Measurements from ENCODE around the gene IRGQ.
A peak's percentile ranks its signal among the peaks of the same experiment; 100 is the strongest.
"Not testable (repeated sequence)": the region's sequence is repeated elsewhere in the genome, so short reads cannot be mapped to it uniquely, and the experiment has no call there.

Gene IRGQ

DNA sequence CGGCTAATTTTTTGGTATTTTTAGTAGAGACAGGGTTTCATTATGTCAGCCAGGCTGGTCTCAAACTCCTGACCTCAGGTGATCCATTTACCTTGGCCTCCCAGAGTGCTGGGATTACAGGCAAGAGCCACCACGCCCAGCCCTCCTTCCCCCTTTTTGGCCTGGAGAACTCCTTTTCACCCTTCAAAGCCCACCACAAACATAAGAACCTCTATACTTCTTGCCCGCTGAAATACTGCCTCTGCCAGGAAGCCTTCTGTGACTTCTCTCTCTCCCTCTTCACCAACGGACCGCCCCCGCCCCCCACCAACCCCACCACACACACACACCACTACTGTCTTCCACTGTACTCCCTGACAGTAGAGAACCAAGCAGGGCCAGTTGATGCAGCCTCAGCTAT is 21.0 kb upstream of the IRGQ start:
- DNase-seq: no peak
- Mint-ChIP-seq H3K4me1 (ENCODE audit: low read depth) (peaks cover 30% of the 10 kb centered on the region), H3K9me3 (no peaks in the 10 kb centered on the region), H3K36me3 (ENCODE audit: low read depth) (peaks cover 38% of the 10 kb centered on the region), H3K27me3 (no peaks in the 10 kb centered on the region), H3K4me3 (no peak overlapping the region), H3K27ac (no peak overlapping the region)

DNA sequence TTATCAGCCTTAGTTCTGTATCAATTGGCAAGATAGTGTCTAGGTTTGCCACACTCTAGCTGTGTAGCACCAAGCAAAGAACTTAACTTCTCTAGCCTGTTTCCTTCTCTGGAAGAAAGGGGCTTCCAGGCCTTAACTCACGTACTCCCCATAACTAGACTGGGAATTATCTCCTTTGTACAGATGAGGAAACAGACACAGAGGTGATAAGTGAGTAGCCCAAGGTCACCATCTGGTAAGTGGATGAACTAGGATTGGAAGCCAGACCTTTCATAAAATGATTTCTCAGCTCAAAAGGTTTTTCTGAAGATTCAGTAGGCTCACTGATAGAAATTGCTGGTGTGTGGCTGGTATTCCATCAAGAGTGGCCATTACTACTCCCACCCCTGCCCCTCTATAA is 20.4 kb upstream of the IRGQ start:
- Mint-ChIP-seq H3K4me3 (no peak overlapping the region), H3K4me1 (ENCODE audit: low read depth) (peaks cover 32% of the 10 kb centered on the region), H3K27ac (peak overlapping the region; percentile 74)

DNA sequence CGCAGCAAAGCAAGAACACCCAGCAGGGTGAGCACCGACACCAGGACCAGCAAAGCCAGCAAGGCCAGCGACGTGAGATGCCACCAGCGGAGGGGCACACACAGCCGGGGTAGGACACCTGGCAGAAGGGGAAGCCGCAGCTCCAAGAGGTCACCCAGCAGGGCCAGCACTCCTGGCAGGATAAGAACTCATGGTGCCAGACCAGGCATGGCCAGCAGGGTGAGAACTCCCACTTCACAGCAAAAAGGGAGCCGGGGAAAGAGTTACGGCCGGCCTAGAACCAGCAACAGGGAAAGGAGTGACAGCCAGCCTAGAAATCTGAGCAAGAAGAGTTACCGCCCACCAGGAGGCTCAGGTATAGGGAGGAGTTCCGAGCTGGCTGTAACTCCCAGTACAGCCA is 16.4 kb upstream of the IRGQ start:
- no peak for DNase-seq
- Mint-ChIP-seq H3K4me3 (no peak overlapping the region), H3K4me1 (ENCODE audit: low read depth) (peaks cover 17% of the 10 kb centered on the region), H3K27ac (no peak overlapping the region), H3K36me3 (ENCODE audit: low read depth) (peaks cover 34% of the 10 kb centered on the region), H3K27me3 (no peaks in the 10 kb centered on the region), H3K9me3 (no peaks in the 10 kb centered on the region)

More for the DNA sequence above, 20.4 kb upstream of the IRGQ start:
- no peak for DNase-seq
- H3K36me3 Mint-ChIP-seq (ENCODE audit: low read depth): peaks cover 43% of the 10 kb centered on the region
- no peaks in the 10 kb centered on the region for H3K27me3 Mint-ChIP-seq
- H3K9me3 Mint-ChIP-seq: no peaks in the 10 kb centered on the region

DNA sequence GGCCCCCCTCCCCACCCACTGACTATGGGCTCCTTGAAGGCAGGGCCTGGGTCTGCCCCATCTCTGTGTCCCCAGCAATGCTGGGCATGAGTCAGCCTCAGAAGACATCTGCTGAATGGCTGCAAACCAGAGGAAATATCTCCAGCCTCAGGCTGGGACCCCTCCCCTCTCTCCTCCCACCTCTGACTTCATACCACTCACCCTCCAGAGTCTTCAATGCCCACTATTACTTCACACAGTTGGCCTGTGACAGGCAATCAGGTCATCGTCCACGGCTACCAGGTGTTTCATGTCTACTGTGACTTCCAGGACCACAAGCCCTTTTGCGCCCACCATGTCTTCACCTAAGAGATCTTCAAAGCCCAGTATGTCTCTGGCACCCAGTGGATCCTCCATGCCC is 15.9 kb upstream of the IRGQ start, which contains the start of gene SRRM5:
TSS of gene SRRM5 (plus strand) at position 301 of the 400 bp plus-strand sequence. CDS start at position 335, 34 bp downstream.
- peaks cover 40% of the 10 kb centered on the region for H3K36me3 Mint-ChIP-seq (ENCODE audit: low read depth)
- H3K9me3 Mint-ChIP-seq: no peaks in the 10 kb centered on the region
- no peak within 1 kb of the TSS for H3K4me3 Mint-ChIP-seq
- peaks cover 19% of the 10 kb centered on the region for H3K4me1 Mint-ChIP-seq (ENCODE audit: low read depth)
- H3K27ac Mint-ChIP-seq: peak within 1 kb of the TSS; percentile 76
- DNase-seq: no peak
- H3K27me3 Mint-ChIP-seq: no peaks in the 10 kb centered on the region

DNA sequence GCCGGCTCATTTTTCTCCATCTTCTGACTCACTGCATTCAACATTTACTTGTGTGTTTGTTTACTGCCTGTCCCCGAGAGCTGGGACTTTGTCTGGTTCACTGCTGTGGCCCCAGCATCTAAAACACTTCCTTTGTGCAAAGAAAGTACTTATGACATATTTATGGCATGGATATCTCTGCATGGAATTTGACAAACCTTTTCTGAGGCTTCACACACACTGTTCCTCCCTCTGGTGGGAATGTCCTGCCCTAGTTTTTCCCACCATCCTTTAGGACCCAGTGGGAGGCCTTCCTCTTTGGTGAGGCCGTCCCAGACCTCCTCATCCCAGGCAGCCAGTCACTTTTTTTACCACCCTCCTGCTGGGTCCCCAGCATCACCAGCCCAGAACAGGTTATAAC is 14.6 kb upstream of the IRGQ start:
- Mint-ChIP-seq H3K4me1 (ENCODE audit: low read depth) (peaks cover 15% of the 10 kb centered on the region), H3K36me3 (ENCODE audit: low read depth) (peaks cover 44% of the 10 kb centered on the region), H3K4me3 (no peak overlapping the region), H3K9me3 (no peaks in the 10 kb centered on the region), H3K27me3 (no peaks in the 10 kb centered on the region), H3K27ac (peak overlapping the region; percentile 76)
- no peak for DNase-seq

DNA sequence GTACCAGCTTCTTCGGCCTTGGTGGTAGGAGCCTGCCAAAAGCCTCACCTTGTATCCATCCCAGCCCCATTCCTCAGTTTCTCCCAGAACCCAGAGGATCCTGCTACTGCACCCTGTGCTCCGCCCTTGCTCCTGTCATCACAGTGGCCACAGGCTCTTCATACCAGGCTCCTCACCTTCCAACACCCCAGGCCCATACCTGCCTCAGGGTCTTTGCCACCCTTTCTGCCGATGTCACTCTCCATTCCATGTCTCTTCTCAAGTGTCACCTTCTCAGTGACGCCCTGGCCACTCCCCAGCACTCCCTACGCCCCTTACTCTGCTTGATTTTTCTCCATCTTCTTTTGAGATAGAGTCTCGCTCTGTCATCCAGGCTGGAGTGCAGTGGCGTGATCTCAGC is 13.9 kb upstream of the IRGQ start:
- no peaks in the 10 kb centered on the region for H3K9me3 Mint-ChIP-seq
- H3K36me3 Mint-ChIP-seq (ENCODE audit: low read depth): peaks cover 47% of the 10 kb centered on the region
- H3K4me3 Mint-ChIP-seq: no peak overlapping the region
- no peak for DNase-seq
- no peaks in the 10 kb centered on the region for H3K27me3 Mint-ChIP-seq
- peak overlapping the region; percentile 41 for H3K27ac Mint-ChIP-seq
- H3K4me1 Mint-ChIP-seq (ENCODE audit: low read depth): peaks cover 14% of the 10 kb centered on the region

DNA sequence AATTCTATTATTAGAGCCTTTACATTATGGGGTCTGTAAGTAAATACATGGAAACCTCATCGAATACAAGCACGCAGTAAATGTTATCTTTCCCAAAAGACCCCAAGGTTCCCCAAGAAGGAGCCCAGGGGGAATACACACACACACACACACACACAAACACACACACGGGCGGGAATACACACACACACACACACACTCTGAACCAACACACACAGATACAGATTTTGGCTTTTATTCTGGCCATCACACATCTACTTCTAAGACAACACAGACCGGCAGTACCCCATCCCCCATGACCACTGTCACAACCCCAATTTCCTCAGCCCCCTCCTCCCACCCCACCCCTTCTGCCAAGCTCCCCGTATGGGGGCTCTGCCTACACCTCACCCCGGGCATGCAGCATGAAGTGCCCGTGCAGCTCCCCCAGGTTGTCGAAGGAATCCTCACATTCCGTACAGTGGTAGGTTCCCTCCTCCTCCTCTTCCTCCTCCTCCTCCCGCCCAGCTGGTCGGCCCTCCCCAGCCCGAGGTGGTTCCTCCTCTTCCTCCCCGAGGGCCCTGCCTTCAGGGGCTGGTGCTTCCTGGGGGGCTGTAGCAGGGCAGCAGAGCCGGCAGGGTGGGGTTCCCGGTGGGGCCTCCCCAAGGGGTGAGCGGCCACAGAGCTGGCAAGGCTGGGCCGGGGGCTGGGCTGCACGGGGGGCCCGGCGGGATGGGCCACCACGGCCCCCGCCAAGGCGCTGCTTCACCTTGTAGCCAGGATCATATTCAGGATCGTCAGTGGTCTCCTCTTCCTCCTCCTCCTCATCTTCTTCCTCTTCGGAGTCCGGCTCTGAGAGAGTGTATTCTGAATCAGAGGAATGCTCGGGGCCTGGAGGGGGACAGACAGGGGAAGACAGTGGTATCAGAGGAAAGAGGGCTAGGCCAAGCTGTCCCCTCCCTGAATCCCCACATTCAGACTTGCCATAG is 11.6 kb upstream of the IRGQ start:
- DNase-seq: no peak
- Mint-ChIP-seq H3K4me3 (no peak overlapping the region), H3K27ac (peak overlapping the region; percentile 75), H3K4me1 (ENCODE audit: low read depth) (peaks cover 14% of the 10 kb centered on the region), H3K9me3 (no peaks in the 10 kb centered on the region), H3K27me3 (no peaks in the 10 kb centered on the region), H3K36me3 (ENCODE audit: low read depth) (peaks cover 43% of the 10 kb centered on the region)

DNA sequence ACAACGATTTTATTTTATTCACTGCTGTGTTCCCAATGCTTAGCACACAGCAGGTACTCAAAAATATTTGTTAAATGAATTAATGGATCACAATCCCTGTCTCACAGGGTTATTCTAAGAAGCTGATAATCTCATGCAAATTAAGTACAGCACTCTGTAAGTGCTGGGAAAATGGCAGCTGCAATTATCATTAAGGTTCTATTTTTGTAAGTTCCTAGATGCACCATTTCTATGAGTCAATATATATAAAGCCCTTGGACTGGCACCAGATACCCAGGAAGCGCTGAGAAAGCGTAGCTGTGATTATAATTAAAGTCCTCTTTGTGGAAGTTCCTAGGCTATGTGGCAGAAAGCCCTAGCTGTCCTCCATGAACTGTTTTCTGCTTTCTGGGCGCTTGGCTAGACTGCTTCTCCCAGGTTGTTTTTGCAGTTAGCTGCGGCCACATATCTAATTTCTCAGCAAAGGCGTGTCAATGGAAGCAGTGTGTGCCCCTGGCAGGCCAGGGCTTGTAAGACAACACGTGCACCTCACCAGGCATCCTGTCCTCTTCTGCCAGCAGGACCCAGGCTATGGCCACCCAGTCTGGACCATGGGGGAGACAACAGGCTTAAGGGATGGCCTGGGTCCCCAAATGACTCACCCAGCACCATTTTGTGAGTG is 10.8 kb upstream of the IRGQ start:
- no peak overlapping the region for H3K4me3 Mint-ChIP-seq
- H3K4me1 Mint-ChIP-seq (ENCODE audit: low read depth): peaks cover 11% of the 10 kb centered on the region
- H3K36me3 Mint-ChIP-seq (ENCODE audit: low read depth): peaks cover 45% of the 10 kb centered on the region
- DNase-seq: no peak
- H3K27me3 Mint-ChIP-seq: no peaks in the 10 kb centered on the region
- H3K9me3 Mint-ChIP-seq: no peaks in the 10 kb centered on the region
- H3K27ac Mint-ChIP-seq: peak overlapping the region; percentile 75

DNA sequence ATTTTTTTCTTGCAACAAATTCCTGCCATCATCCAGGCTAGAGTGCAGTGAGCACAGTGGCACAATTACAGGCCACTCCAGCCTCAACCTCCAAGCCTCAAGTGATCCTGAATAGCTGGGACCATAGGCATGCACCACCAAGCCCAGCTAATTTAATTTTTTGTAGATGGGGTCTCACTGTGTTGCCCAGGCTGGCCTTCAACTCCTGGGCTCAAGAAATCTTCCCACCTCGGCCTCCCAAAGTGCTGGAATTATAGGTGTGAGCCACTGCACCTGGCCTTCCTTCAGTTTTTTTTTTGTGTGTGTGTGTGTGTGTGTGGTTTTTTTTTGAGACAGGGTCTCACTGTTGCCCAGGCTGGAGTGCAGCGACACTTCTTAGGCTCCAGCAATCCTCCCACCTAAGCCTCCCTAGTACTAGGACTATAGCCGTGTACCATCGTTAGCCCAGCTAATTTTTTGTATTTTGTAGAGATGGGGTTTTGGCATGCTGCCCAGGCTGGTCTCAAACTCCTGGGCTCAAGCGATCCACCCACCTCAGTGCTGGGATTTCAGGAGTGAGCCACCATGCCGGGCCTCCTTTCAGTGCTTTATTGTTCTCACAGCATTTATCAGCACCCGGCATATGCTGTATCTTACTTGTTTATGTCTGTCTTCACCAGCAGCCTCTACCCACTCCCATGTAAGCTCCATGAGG is 10.1 kb upstream of the IRGQ start:
- Mint-ChIP-seq H3K9me3 (no peaks in the 10 kb centered on the region), H3K27ac (no peak overlapping the region), H3K4me1 (ENCODE audit: low read depth) (peaks cover 8% of the 10 kb centered on the region), H3K4me3 (no peak overlapping the region), H3K27me3 (no peaks in the 10 kb centered on the region), H3K36me3 (ENCODE audit: low read depth) (peaks cover 48% of the 10 kb centered on the region)
- no peak for DNase-seq

DNA sequence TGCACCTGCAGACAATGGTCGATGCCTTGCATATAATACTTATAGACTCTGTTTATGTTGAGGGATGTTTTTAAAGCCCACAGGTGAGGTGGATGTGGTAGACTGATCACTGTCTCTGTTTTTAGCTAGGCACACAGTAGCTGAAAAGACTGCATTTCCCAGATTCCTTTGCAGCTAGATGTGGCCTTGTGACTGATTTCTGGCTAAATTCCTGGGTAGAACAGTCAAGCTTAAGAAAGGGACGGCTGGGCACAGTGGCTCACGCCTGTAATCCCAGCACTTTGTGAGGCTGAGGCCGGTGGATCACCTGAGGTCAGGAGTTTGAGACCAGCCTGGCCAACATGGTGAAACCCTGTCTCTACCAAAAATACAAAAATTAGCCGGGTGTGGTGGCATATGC is 4.4 kb upstream of the IRGQ start:
- not testable (repeated sequence) for H3K27me3 Mint-ChIP-seq, H3K9me3 Mint-ChIP-seq, DNase-seq, H3K4me3 Mint-ChIP-seq
- Mint-ChIP-seq H3K36me3 (ENCODE audit: low read depth) (peaks cover 81% of the 10 kb centered on the region), H3K27ac (peak overlapping the region; percentile 82), H3K4me1 (ENCODE audit: low read depth) (peaks cover 30% of the 10 kb centered on the region)

DNA sequence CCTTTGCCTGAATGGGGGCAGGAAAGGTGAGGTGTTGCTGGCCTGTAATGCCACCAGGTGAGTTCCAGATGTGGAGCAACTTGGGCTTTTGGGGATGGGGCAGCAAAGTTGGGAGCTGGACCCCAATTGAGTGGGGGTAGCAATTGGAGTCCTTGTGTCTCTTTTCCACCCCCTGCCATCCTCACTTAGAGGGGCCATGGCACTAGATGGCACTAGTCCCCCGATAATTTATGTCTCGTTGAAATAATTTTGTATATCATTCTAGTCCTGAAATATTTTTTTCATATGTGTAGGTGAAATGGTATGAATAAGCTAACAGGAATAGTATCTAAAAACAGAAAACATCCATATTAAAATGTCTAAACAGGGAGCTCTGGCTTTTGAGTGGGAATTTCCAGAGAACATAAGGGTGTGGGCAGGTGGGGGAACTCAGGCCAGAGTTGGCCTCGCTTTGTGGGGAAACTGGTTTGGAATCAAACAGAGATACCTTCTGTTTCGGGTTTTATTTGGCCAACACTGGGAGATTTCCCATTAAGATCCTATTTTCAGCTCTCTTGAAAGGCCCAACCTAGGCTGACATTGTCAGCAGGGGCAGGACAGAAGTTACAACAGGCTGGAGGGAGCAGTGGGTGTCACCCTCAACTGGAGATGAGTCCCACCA is 3.8 kb upstream of the IRGQ start:
- DNase-seq: no peak
- Mint-ChIP-seq H3K36me3 (ENCODE audit: low read depth) (peaks cover 82% of the 10 kb centered on the region), H3K4me3 (no peak overlapping the region), H3K9me3 (no peaks in the 10 kb centered on the region), H3K4me1 (ENCODE audit: low read depth) (peaks cover 30% of the 10 kb centered on the region), H3K27me3 (no peaks in the 10 kb centered on the region), H3K27ac (peak overlapping the region; percentile 71)

DNA sequence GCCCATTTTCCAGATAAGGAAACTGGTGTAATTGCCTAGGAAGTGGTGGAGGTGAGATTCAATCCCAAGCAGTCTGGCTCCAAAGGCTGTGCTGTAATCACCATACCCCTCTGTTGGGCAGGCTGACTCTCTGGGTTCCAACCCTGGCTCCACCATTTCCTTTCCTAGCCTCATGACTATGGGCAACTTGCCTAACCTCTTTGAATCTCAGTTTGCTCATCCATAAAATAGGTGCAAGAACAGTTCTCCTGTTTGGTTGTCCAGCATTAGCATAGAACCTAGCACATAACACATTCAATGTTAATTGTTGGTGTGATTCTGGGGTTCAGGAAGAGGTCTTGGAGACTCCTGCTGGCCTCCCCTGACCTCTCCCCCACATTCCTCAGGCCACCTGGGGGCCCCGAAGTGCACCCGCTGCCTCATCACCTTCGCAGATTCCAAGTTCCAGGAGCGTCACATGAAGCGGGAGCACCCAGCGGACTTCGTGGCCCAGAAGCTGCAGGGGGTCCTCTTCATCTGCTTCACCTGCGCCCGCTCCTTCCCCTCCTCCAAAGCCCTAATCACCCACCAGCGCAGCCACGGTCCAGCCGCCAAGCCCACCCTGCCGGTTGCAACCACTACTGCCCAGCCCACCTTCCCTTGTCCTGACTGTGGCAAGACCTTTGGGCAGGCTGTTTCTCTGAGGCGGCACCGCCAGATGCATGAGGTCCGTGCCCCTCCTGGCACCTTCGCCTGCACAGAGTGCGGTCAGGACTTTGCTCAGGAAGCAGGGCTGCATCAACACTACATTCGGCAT is 2.7 kb upstream of the IRGQ start:
- no peaks in the 10 kb centered on the region for H3K9me3 Mint-ChIP-seq
- no peaks in the 10 kb centered on the region for H3K27me3 Mint-ChIP-seq

DNA sequence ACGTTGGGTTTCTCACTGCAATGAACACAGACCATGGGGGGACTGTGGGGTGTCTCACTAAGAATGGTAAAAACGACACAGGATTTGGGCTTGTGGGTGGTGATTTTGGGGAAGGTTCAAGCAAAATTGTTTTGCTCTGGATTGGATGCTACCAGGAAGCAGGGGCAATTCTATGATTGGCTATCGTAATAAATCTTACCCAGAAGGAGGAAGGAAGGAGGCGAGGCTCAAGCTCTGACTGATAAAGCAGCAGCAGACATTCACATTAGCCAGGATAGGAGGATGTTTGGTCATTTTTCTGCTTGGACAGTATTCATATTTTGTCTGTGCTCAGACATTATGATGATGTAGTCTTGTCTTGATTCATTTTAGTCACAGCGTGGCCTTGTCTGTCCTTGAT is 1.9 kb upstream of the IRGQ start:
- Mint-ChIP-seq H3K9me3 (no peaks in the 10 kb centered on the region), H3K4me1 (ENCODE audit: low read depth) (peaks cover 39% of the 10 kb centered on the region), H3K27me3 (no peaks in the 10 kb centered on the region), H3K27ac (peak overlapping the region; percentile 100), H3K36me3 (ENCODE audit: low read depth) (peaks cover 90% of the 10 kb centered on the region), H3K4me3 (peak overlapping the region; percentile 100)
- no peak for DNase-seq

More for the DNA sequence above, 2.7 kb upstream of the IRGQ start:
- Mint-ChIP-seq H3K4me3 (peak overlapping the region; percentile 100), H3K27ac (peak overlapping the region; percentile 100), H3K36me3 (ENCODE audit: low read depth) (peaks cover 89% of the 10 kb centered on the region), H3K4me1 (ENCODE audit: low read depth) (peaks cover 34% of the 10 kb centered on the region)
- DNase-seq: no peak

Measured in activated T-cell treated with anti-CD3 and anti-CD28 coated beads, Interleukin-2, amount 50 U/mL, for 24 hours (primary cell).